Measurements from ENCODE around the gene TXNDC2.

- TF ChIP-seq, protein P1, sequence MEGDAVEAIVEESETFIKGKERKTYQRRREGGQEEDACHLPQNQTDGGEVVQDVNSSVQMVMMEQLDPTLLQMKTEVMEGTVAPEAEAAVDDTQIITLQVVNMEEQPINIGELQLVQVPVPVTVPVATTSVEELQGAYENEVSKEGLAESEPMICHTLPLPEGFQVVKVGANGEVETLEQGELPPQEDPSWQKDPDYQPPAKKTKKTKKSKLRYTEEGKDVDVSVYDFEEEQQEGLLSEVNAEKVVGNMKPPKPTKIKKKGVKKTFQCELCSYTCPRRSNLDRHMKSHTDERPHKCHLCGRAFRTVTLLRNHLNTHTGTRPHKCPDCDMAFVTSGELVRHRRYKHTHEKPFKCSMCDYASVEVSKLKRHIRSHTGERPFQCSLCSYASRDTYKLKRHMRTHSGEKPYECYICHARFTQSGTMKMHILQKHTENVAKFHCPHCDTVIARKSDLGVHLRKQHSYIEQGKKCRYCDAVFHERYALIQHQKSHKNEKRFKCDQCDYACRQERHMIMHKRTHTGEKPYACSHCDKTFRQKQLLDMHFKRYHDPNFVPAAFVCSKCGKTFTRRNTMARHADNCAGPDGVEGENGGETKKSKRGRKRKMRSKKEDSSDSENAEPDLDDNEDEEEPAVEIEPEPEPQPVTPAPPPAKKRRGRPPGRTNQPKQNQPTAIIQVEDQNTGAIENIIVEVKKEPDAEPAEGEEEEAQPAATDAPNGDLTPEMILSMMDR (conservative IDR thresholded peaks at IDR 0.05; ENCODE audit: low read length), result no peak
- no peak for TF ChIP-seq EZH2phosphoT487 (IDR thresholded peaks at IDR 0.05; ENCODE audit: borderline replicate concordance)
These were observed 41.8 kb downstream of the TXNDC2 start for GRCh38 chr18:9927392-9928063.
